NT2/D1 (cell line): ENCODE measurements around the gene C16orf96.

Experiments used
- SUZ12 ChIP-seq: IDR thresholded peaks from 2 replicates; pipeline ENCODE4 v1.6.1; 2011; ENCODE audit not compliant: insufficient read length, insufficient read depth; ENCODE audit errors: extremely low read depth
- YY1 ChIP-seq: IDR thresholded peaks from 2 replicates; pipeline ENCODE4 v1.6.1; 2011; ENCODE audit not compliant: insufficient read length, insufficient read depth
- ZNF274 ChIP-seq: IDR thresholded peaks from 2 replicates; pipeline ENCODE4 v1.6.1; 2011; ENCODE audit warnings: mild to moderate bottlenecking, low read depth, low read length

DNA sequence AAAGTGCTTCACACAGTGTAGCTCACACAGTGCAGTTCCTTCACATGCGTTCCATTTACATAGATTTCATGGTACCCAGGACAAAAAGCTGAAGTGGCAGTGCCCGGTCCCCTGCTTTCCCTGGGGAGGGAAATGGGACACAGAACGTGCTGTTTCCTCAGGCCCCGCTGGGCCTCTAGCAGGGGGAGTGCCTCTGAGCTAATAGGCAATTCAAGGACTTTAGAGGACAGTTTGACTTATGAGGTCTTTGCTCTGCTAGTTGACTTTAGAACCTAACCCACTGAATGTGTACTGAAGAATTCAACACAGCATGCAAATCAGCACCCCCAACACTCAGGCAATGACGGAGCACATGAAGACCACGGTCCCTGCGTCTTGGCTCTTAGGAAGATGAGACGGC lies 24.3 kb upstream of the C16orf96 start:
- TF ChIP-seq YY1 (no peak), SUZ12 (no peak), ZNF274 (no peak)
